Panc1 (cell line): ENCODE results near the gene EML1.

Experiments used
- CTCF ChIP-seq: fragments of 450-650 bp; IDR thresholded peaks from 2 replicates; pipeline ENCODE4 v1.5.1; 2017; ENCODE audit warnings: mild to moderate bottlenecking
- POLR2AphosphoS5 ChIP-seq: IDR thresholded peaks from 2 replicates; pipeline ENCODE4 v1.6.1; 2012; ENCODE audit warnings: mild to moderate bottlenecking, low read depth, low read length, moderate library complexity
- SIN3A ChIP-seq: IDR thresholded peaks from 2 replicates; pipeline ENCODE4 v1.6.1; 2012; ENCODE audit warnings: low read depth, mild to moderate bottlenecking, low read length, moderate library complexity, borderline replicate concordance; ENCODE audit not compliant: insufficient read depth
- TCF7L2 ChIP-seq: IDR thresholded peaks from 2 replicates; pipeline ENCODE4 v1.6.1; 2011; ENCODE audit warnings: mild to moderate bottlenecking, low read depth, low read length, inconsistent platforms
- TF ChIP-seq, protein P1 (sequence below), 2 experiments: IDR thresholded peaks; 2 replicates each; pipeline ENCODE4 v1.6.1; 2011 to 2012; ENCODE audit warnings: low read depth in 2 of 2, control low read depth in 1 of 2, low read length in 1 of 2, mild to moderate bottlenecking in 1 of 2, moderate library complexity in 1 of 2; ENCODE audit not compliant: insufficient read depth in 1 of 2

GRCh38 chr14:99961826-99962518 lies 168.8 kb downstream of the EML1 start:
- no peak for TF ChIP-seq TCF7L2
- TF ChIP-seq CTCF, result no peak
- TF ChIP-seq, protein P1, sequence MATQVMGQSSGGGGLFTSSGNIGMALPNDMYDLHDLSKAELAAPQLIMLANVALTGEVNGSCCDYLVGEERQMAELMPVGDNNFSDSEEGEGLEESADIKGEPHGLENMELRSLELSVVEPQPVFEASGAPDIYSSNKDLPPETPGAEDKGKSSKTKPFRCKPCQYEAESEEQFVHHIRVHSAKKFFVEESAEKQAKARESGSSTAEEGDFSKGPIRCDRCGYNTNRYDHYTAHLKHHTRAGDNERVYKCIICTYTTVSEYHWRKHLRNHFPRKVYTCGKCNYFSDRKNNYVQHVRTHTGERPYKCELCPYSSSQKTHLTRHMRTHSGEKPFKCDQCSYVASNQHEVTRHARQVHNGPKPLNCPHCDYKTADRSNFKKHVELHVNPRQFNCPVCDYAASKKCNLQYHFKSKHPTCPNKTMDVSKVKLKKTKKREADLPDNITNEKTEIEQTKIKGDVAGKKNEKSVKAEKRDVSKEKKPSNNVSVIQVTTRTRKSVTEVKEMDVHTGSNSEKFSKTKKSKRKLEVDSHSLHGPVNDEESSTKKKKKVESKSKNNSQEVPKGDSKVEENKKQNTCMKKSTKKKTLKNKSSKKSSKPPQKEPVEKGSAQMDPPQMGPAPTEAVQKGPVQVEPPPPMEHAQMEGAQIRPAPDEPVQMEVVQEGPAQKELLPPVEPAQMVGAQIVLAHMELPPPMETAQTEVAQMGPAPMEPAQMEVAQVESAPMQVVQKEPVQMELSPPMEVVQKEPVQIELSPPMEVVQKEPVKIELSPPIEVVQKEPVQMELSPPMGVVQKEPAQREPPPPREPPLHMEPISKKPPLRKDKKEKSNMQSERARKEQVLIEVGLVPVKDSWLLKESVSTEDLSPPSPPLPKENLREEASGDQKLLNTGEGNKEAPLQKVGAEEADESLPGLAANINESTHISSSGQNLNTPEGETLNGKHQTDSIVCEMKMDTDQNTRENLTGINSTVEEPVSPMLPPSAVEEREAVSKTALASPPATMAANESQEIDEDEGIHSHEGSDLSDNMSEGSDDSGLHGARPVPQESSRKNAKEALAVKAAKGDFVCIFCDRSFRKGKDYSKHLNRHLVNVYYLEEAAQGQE (IDR thresholded peaks at IDR 0.05; ENCODE audit: insufficient read depth in 1 of 2, low read depth in 2 of 2, low read length in 1 of 2), result no peak
- TF ChIP-seq SIN3A, result no peak
- TF ChIP-seq POLR2AphosphoS5, result no peak
